DND-41 (cell line): ENCODE measurements around the gene DEFB108B.
"Not testable (repeated sequence)": the region's sequence is repeated elsewhere in the genome, so short reads cannot be mapped to it uniquely, and the experiment has no call there.

Source experiments
- ATAC-seq: fragments of 200-7000 bp; cut with Tn5 transposase; 3 replicates; pipeline ENCODE4 v1.9.1; 2021; ENCODE audit warnings: low read depth; ENCODE audit not compliant: insufficient read depth
- DNase-seq: peaks from one replicate; pipeline ENCODE4 v3.0.0-alpha.2; 2020
- H2AFZ ChIP-seq: 2 replicates; pipeline ENCODE4 v1.6.0; 2012; ENCODE audit warnings: low read depth, low read length
- H3K27ac ChIP-seq: 2 replicates; pipeline ENCODE4 v1.5.1; 2012; ENCODE audit warnings: low read length, inconsistent platforms
- H3K27me3 ChIP-seq: fragments of 200-600 bp; sonication (generic); 2 replicates; pipeline ENCODE4 v1.6.0; 2012; ENCODE audit warnings: low read length, mild to moderate bottlenecking, inconsistent platforms; ENCODE audit not compliant: insufficient read depth, poor library complexity
- H3K36me3 ChIP-seq: 2 replicates; pipeline ENCODE4 v1.5.1; 2012; ENCODE audit warnings: low read length, inconsistent platforms; ENCODE audit not compliant: insufficient read depth
- H3K4me1 ChIP-seq: 2 replicates; pipeline ENCODE4 v1.5.1; 2012; ENCODE audit warnings: mild to moderate bottlenecking, low read length; ENCODE audit not compliant: insufficient read depth
- H3K4me2 ChIP-seq: 2 replicates; pipeline ENCODE4 v1.6.0; 2012; ENCODE audit warnings: mild to moderate bottlenecking, moderate library complexity, low read length, inconsistent platforms; ENCODE audit not compliant: insufficient read depth
- H3K4me3 ChIP-seq, 2 experiments: fragments of 200-600 bp in 1 of 2; shearing (Covaris generic) in 1 of 2; 2 replicates each; pipeline ENCODE4 v1.5.1; 2012 to 2016; ENCODE audit warnings: inconsistent platforms in 2 of 2, low read length in 2 of 2, mild to moderate bottlenecking in 2 of 2, low read depth in 1 of 2, moderate library complexity in 1 of 2
- H3K79me2 ChIP-seq: 2 replicates; pipeline ENCODE4 v1.6.0; 2012; ENCODE audit warnings: low read length, inconsistent platforms; ENCODE audit not compliant: insufficient read depth
- H3K9ac ChIP-seq: 2 replicates; pipeline ENCODE4 v1.6.0; 2012; ENCODE audit warnings: low read depth, mild to moderate bottlenecking, inconsistent platforms, low read length, moderate library complexity
- H3K9me3 ChIP-seq: 2 replicates; pipeline ENCODE4 v1.5.1; 2012; ENCODE audit warnings: low read length, moderate library complexity, mild to moderate bottlenecking, inconsistent platforms; ENCODE audit not compliant: insufficient read depth, severe bottlenecking
- H4K20me1 ChIP-seq: 2 replicates; pipeline ENCODE4 v1.6.0; 2012; ENCODE audit warnings: low read length; ENCODE audit not compliant: insufficient read depth

Gene DEFB108B

DNA sequence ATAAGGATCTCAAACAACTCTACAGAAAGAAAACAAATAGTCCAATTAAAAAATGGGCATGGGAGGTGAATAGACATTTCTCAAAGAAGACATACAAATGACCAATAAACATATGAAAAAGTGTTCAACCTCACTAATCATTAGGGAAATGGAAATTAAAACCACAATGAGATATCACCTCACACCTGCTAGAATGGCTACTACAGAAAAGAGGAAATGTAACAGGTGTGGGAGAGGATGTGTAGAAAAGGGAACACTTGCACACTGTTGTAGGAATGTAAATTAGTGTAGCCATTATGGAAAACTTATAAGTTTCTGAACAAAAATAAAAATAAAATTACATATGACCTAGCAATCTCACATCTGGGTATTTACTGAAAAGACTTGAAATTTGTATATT is 37.7 kb downstream of the DEFB108B start:
- not testable (repeated sequence) for H3K79me2 ChIP-seq, H3K9me3 ChIP-seq, H3K4me3 ChIP-seq, H3K4me1 ChIP-seq, H3K9ac ChIP-seq, H2AFZ ChIP-seq, H3K27ac ChIP-seq, H3K36me3 ChIP-seq, H3K27me3 ChIP-seq, H3K4me2 ChIP-seq, H4K20me1 ChIP-seq, DNase-seq, ATAC-seq

DNA sequence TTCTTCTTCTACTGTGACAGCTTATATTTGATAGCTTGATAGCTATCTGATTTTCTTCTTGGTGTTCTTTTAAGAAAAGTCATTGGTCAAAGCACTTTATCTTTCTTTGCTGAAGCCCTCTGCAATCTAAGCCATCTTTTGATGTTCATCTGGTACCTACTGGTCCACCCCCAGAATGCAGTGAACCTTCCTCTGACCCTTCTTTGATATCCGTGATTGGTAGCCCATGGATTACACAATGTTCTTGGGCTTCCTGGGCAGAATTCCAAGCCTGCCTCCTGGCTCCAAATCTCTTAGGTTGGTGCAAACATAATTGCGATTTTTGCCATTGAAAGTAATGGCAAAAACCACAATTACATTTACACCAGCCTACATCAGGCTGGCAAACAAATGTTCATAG is 43.3 kb downstream of the DEFB108B start:
- not testable (repeated sequence) for H3K79me2 ChIP-seq, H3K4me2 ChIP-seq, H3K36me3 ChIP-seq, H3K9me3 ChIP-seq, H4K20me1 ChIP-seq, H3K27me3 ChIP-seq, H2AFZ ChIP-seq, H3K4me1 ChIP-seq, DNase-seq, H3K9ac ChIP-seq, ATAC-seq, H3K4me3 ChIP-seq, H3K27ac ChIP-seq

DNA sequence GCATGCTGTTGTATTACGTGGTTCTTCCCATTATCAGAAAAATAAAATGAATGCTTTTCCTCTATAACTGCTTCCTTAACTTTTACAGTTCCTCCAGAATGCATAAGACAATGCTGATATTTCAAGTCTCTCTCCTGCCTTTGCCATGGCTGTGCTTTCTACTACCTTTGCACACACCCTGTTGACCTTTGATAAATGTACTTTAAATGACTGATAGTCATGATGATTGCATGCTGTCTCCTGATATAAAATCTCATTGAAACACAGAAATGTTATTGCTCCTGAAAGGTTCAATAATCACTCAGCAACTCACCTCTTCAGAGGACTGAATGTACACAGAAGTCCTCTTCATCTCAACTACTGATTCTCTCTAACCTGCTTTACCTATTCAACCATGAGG is 45.1 kb downstream of the DEFB108B start, which contains the start of gene DEFB131B:
Gene DEFB131B, plus strand, starts transcription at position 395 of the 400 bp plus-strand sequence. Its CDS starts 0 bp downstream, at position 395.
- not testable (repeated sequence) for DNase-seq, H3K4me3 ChIP-seq, H3K36me3 ChIP-seq, H2AFZ ChIP-seq, H3K4me2 ChIP-seq, H3K4me1 ChIP-seq, H3K9ac ChIP-seq, H3K9me3 ChIP-seq, H3K79me2 ChIP-seq, H3K27ac ChIP-seq, ATAC-seq, H4K20me1 ChIP-seq, H3K27me3 ChIP-seq

DNA sequence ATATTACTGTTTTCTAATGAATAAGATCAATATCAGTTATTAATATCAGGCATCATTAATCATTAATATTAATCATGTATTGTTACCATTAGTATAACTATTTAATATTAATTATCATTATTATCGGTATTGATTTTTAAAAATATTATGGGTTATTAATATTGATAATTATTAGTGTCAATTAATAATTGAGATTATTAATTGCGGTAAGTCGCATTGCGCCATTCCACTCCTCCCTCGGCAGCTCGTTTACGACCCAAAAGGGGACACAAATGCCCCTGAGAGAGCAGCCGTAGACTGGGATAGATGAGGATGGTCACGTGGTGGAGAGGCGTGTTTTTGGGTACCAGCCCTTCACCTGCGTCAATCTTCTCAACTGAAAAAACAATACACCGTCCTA is 52.8 kb downstream of the DEFB108B start:
- H3K79me2 ChIP-seq, H3K27ac ChIP-seq, H3K4me2 ChIP-seq, H3K36me3 ChIP-seq, H3K4me1 ChIP-seq, ATAC-seq, H3K9me3 ChIP-seq, H3K4me3 ChIP-seq, H4K20me1 ChIP-seq, H3K9ac ChIP-seq, H3K27me3 ChIP-seq, DNase-seq, H2AFZ ChIP-seq: not testable (repeated sequence)
